Measurements from ENCODE around the gene THAP4.

DNA sequence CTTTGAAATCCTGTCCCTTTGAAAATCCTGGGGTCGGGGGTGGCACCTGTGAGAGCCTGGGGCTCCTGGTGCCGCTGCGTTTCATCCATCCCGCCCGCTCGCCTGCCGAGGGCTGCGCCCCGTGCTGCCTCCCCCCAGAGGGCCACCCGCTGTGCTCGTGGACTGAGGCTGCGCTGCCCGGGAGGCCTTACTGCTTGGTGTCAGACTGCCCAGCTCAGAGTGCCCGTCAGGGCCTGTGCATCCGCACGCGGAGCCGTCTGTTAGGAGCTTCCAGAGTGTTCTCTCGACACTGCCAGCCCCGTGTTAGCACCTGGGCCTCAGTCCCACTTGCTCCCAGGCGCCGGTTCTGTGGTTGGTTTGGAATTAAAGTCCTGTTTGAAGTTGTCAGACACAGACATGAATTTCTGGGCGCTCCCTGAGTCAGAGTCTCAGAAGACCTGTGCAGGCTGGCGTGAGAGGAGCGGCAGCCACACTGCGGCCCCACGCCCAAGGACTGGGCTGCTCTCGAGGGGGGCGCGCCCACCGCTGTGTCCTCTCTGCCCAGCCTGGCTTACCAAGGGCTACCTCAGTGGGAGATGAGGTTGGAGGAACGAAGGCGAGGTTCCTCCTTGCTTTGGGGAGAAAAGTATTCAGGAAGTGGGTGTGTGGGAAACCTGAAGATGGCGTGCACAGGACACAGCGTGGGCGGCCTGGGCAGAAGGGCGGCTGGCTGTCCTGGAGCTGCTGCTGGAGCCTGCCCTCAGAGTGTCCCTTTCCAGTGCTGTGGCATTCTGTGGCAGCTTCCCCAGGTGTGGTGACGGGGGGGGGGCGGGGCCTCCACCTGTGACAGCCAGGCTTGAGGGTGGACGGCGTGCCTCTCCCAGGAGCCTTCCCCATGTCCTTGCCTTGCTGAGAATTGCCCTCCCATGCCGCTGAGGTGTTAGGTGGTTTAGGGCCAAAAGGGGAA, 35.6 kb upstream of the THAP4 start:
- TF ChIP-seq CTCF (conservative IDR thresholded peaks at IDR 0.05) (no peak), ZFX (IDR thresholded peaks at IDR 0.05) (no peak)
